ENCODE measurements around the gene PLCB4. TPM values are rescaled to one million over a fixed set of nuclear protein-coding genes. Genes with fewer than 3 reads are reported as not detected.
"Not testable (repeated sequence)": the region's sequence is repeated elsewhere in the genome, so short reads cannot be mapped to it uniquely, and the experiment has no call there.

Gene PLCB4
- total RNA-seq, 4 donors from 2014 or later = 17.4 to 264 (median 28.1) TPM

DNA sequence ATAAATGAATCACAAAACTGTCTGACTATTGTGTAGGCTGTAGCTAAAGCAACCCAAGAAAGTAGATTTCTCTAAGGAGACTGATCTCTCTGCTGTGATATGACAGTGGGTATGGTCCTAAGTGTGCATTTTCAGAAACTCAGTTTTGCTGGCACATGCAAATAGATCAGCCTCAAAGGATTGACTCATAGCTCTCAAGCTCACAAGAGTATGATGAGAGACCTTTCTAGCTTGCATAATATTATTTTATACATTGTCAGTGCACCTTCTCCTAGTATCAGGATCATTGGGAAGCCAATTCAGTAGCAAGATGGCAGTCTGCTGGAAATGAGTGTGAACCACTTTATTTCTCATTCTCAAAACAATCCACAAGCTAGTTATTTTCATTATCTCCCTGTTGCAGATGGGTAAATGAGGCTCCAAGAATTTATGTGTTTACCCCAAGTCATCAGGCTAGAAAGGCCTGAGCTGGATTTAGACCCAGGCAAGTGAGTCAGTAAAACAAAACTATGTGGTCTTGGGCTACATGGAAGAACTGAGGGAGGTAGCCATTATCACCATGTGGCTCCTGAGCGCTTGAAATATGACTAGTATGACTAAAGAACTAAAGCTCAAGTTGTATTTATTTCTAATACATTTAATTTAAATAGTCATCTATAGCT, 27.9 kb upstream of the PLCB4 start:
- H3K27ac ChIP-seq = no peak overlapping the region
- no peaks in the 10 kb centered on the region for H3K4me1 ChIP-seq
- no peaks in the 10 kb centered on the region for H3K27me3 ChIP-seq
- TF ChIP-seq, protein P1, sequence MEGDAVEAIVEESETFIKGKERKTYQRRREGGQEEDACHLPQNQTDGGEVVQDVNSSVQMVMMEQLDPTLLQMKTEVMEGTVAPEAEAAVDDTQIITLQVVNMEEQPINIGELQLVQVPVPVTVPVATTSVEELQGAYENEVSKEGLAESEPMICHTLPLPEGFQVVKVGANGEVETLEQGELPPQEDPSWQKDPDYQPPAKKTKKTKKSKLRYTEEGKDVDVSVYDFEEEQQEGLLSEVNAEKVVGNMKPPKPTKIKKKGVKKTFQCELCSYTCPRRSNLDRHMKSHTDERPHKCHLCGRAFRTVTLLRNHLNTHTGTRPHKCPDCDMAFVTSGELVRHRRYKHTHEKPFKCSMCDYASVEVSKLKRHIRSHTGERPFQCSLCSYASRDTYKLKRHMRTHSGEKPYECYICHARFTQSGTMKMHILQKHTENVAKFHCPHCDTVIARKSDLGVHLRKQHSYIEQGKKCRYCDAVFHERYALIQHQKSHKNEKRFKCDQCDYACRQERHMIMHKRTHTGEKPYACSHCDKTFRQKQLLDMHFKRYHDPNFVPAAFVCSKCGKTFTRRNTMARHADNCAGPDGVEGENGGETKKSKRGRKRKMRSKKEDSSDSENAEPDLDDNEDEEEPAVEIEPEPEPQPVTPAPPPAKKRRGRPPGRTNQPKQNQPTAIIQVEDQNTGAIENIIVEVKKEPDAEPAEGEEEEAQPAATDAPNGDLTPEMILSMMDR (IDR thresholded peaks at IDR 0.05) = no peak
- TF ChIP-seq POLR2A (IDR thresholded peaks at IDR 0.05) = no peak
- DNase-seq = no peak
- no peaks in the 10 kb centered on the region for H3K9me3 ChIP-seq
- intact Hi-C loops (cut with DNase I; ENCODE audit: low total_unique reads) = no loop called here
- H3K4me3 ChIP-seq = no peak overlapping the region
- H3K36me3 ChIP-seq = no peaks in the 10 kb centered on the region

DNA sequence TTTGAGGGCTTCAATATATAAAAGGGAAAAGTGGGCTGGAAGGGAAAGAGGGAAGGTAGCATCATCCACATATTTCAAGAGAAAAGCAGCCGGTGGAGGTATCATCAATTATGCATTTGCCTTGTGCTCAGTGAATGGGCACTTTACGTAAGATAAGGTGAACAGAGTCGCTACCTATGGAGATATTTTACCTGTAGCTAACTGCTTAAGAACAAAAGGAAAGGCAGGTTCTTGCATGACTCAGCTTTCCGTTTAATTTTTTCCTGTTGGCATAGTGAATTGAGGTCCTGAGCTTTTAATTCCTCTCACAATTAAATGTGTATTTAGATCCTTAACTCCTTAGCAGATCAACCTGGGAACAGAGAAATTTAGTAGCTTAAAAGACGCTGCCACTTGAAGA, 25.5 kb upstream of the PLCB4 start:
- Histone ChIP-seq H3K4me1 (no peaks in the 10 kb centered on the region), H3K27ac (no peak overlapping the region), H3K36me3 (no peaks in the 10 kb centered on the region), H3K27me3 (no peaks in the 10 kb centered on the region), H3K9me3 (no peaks in the 10 kb centered on the region), H3K4me3 (no peak overlapping the region)
- DNase-seq = no peak
- intact Hi-C loops (cut with DNase I; ENCODE audit: low total_unique reads) = no loop called here
- TF ChIP-seq POLR2A (IDR thresholded peaks at IDR 0.05) = no peak
- TF ChIP-seq, protein P1 (IDR thresholded peaks at IDR 0.05) = no peak

DNA sequence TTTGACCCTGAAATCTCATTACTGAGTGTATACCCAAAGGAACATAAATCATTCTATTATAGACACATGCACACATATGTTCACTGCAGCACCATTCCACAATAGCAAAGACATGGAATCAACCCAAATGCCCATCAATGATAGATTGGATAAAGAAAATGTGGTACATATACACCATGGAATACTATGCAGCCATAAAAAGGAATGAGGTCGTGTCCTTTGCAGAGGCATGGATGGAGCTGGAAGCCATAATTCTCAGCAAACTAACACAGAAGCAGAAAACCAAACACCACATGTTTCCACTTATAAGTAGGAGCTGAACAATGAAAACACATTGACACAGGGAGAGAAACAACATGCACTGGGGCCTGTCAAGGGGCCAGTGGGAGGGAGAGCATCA, 21.0 kb upstream of the PLCB4 start:
- intact Hi-C loops (cut with DNase I; ENCODE audit: low total_unique reads); H3K9me3 ChIP-seq; H3K27me3 ChIP-seq; DNase-seq; H3K4me3 ChIP-seq; H3K4me1 ChIP-seq; H3K36me3 ChIP-seq; H3K27ac ChIP-seq: not testable (repeated sequence)

DNA sequence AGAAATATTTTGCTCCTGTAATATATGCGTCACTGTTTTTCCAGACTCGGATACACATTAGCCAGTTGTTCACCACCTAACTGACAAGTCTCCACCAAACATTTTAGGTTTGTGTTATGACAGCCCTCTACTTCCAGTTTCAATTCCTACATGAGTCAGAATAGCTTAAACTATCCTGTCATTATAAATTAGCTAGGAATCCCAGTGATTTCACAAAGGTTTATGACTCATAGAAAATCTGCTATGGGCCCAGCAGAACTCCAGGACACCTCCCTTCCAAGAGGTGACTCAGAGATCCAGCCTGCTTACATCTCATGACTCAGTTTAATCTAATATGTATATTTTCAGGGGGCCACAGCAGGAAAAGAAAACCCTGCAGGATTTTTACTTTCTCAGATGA, 17.4 kb upstream of the PLCB4 start:
- Histone ChIP-seq H3K36me3 (no peaks in the 10 kb centered on the region), H3K27me3 (no peaks in the 10 kb centered on the region), H3K27ac (no peak overlapping the region), H3K4me1 (no peaks in the 10 kb centered on the region), H3K4me3 (no peak overlapping the region), H3K9me3 (no peaks in the 10 kb centered on the region)
- DNase-seq = no peak
- TF ChIP-seq, protein P1 (IDR thresholded peaks at IDR 0.05) = no peak
- TF ChIP-seq POLR2A (IDR thresholded peaks at IDR 0.05) = no peak
- intact Hi-C loops (cut with DNase I; ENCODE audit: low total_unique reads) = no loop called here

DNA sequence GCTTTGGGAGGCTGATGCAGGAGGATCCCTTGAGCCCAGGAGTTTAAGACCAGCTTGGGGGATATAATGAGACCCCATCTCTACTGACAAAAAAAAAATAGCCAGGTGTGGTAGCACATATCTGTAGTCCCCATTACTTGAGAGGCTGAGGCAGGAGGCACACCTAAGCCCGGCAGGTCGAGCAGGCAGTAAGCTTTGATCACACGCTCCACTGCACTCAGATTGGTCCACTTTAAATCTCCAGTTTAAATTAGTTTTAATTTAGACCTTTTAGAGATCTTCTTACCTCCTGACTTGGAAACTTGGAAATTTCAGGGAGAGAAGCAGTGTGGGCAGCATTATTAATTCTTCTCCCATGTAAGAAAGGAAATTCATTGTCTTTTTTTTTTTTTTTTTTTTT, 16.8 kb upstream of the PLCB4 start:
- TF ChIP-seq, protein P1 (IDR thresholded peaks at IDR 0.05) = no peak
- no peak for TF ChIP-seq POLR2A (IDR thresholded peaks at IDR 0.05)
- no peaks in the 10 kb centered on the region for H3K9me3 ChIP-seq
- no peak overlapping the region for H3K4me3 ChIP-seq
- no peak for DNase-seq
- no peaks in the 10 kb centered on the region for H3K27me3 ChIP-seq
- no peak overlapping the region for H3K27ac ChIP-seq
- H3K36me3 ChIP-seq = no peaks in the 10 kb centered on the region
- no peaks in the 10 kb centered on the region for H3K4me1 ChIP-seq
- intact Hi-C loops (cut with DNase I; ENCODE audit: low total_unique reads) = no loop called here

DNA sequence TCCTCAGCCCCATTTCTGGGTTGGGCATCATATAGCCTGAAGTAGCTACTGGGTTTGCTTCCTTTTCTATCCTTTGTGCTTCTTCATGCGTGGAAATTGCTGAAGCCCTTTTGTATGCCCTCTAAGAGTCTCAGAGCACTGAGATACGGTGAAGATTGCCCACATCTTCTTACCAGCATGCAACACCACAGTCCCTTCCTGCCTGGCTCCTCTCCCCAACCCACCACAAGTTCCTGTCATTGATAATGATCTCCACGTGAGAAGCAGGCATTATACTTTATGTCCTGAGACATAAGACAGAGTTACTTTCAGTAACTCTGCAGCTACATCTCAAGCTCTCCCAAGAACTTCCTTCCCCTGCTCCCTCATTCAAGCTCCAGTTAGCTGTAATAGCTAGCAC, 15.8 kb upstream of the PLCB4 start:
- Histone ChIP-seq H3K36me3 (no peaks in the 10 kb centered on the region), H3K27ac (no peak overlapping the region), H3K9me3 (no peaks in the 10 kb centered on the region), H3K27me3 (no peaks in the 10 kb centered on the region), H3K4me3 (no peak overlapping the region), H3K4me1 (no peaks in the 10 kb centered on the region)
- no peak for TF ChIP-seq POLR2A (IDR thresholded peaks at IDR 0.05)
- TF ChIP-seq, protein P1 (IDR thresholded peaks at IDR 0.05) = no peak
- no peak for DNase-seq
- intact Hi-C loops (cut with DNase I; ENCODE audit: low total_unique reads) = no loop called here
